Hepatic stellate cell (primary cell): ENCODE measurements around the gene TRPC4.
A peak's percentile ranks its signal among the peaks of the same experiment; 100 is the strongest.

Source experiments
- DNase-seq: peaks from one replicate; pipeline ENCODE4 v3.0.0; 2011; ENCODE audit warnings: low spot score

The TRPC4 gene

GRCh38 chr13:37716420-37717195 is 153.0 kb downstream of the TRPC4 start:
- DNase-seq, result peak; percentile 2

GRCh38 chr13:37715606-37716015 is 154.0 kb downstream of the TRPC4 start:
- peak; percentile 8 for DNase-seq

GRCh38 chr13:37709318-37709717 is 160.3 kb downstream of the TRPC4 start:
- no peak for DNase-seq

GRCh38 chr13:37707739-37708500 is 161.7 kb downstream of the TRPC4 start:
- no peak for DNase-seq

- no peak for DNase-seq
These were observed 163.5 kb downstream of the TRPC4 start for GRCh38 chr13:37706041-37706440.

- peak; percentile 55 for DNase-seq
These were observed 167.6 kb downstream of the TRPC4 start for GRCh38 chr13:37701972-37702371.

GRCh38 chr13:37701306-37701705 is 168.3 kb downstream of the TRPC4 start:
- peak; percentile 8 for DNase-seq

GRCh38 chr13:37700887-37701286 is 168.7 kb downstream of the TRPC4 start:
- no peak for DNase-seq

- no peak for DNase-seq
These were observed 174.4 kb downstream of the TRPC4 start for GRCh38 chr13:37695200-37695599.

- no peak for DNase-seq
These were observed 179.2 kb downstream of the TRPC4 start for GRCh38 chr13:37690361-37690760.

GRCh38 chr13:37686501-37686900 is 183.1 kb downstream of the TRPC4 start:
- no peak for DNase-seq

GRCh38 chr13:37685206-37685605 is 184.4 kb downstream of the TRPC4 start:
- DNase-seq, result no peak

- no peak for DNase-seq
These were observed 187.1 kb downstream of the TRPC4 start for GRCh38 chr13:37682496-37682895.

- peak; percentile 11 for DNase-seq
These were observed 188.1 kb downstream of the TRPC4 start for GRCh38 chr13:37681281-37682032.

GRCh38 chr13:37680137-37680536 is 189.4 kb downstream of the TRPC4 start:
- no peak for DNase-seq

- DNase-seq, result no peak
These were observed 190.5 kb downstream of the TRPC4 start for GRCh38 chr13:37679043-37679442.

- no peak for DNase-seq
These were observed 199.7 kb downstream of the TRPC4 start for GRCh38 chr13:37669845-37670244.

GRCh38 chr13:37667702-37668101 is 201.9 kb downstream of the TRPC4 start:
- DNase-seq, result no peak

GRCh38 chr13:37666036-37666435 is 203.5 kb downstream of the TRPC4 start:
- no peak for DNase-seq

GRCh38 chr13:37665420-37665819 is 204.2 kb downstream of the TRPC4 start:
- DNase-seq, result no peak

- DNase-seq, result no peak
These were observed 205.8 kb downstream of the TRPC4 start for GRCh38 chr13:37663724-37664123.

- DNase-seq, result no peak
These were observed 206.9 kb downstream of the TRPC4 start for GRCh38 chr13:37662624-37663023.

GRCh38 chr13:37657956-37658355 is 211.6 kb downstream of the TRPC4 start:
- no peak for DNase-seq
